Measurements from ENCODE around the gene GSTT2B.

GRCh38 chr22:23910496-23911190 lies 50.4 kb downstream of the GSTT2B start:
- TF ChIP-seq CTCF (IDR thresholded peaks at IDR 0.05) (no peak), POLR2AphosphoS5 (IDR thresholded peaks at IDR 0.05; ENCODE audit: low read depth, low read length) (no peak), REST (IDR thresholded peaks at IDR 0.05; ENCODE audit: insufficient read depth in 1 of 2, low read depth in 2 of 2, low read length in 1 of 2) (no peak), SIN3A (IDR thresholded peaks at IDR 0.05; ENCODE audit: borderline replicate concordance, insufficient read depth, low read depth, low read length) (no peak)

Data from Panc1 (cell line).